Stimulated activated naive CD8-positive, alpha-beta T cell treated with anti-CD3 and anti-CD28 coated beads, Interleukin-15, Interleukin-2, amounts not matched to agents 100 U/mL and 50 U/mL, for 24 hours (primary cell): ENCODE data around the gene NSUN3.
A peak's percentile ranks its signal among the peaks of the same experiment; 100 is the strongest.
"Not testable (repeated sequence)": the region's sequence is repeated elsewhere in the genome, so short reads cannot be mapped to it uniquely, and the experiment has no call there.

Source experiments
- ATAC-seq: fragments of 150-1000 bp; cut with Tn5 transposase; one replicate; pipeline ENCODE4 v1.10.0; 2021
- DNase-seq: peaks from one replicate; pipeline ENCODE4 v3.0.0; 2021

NSUN3 gene

DNA sequence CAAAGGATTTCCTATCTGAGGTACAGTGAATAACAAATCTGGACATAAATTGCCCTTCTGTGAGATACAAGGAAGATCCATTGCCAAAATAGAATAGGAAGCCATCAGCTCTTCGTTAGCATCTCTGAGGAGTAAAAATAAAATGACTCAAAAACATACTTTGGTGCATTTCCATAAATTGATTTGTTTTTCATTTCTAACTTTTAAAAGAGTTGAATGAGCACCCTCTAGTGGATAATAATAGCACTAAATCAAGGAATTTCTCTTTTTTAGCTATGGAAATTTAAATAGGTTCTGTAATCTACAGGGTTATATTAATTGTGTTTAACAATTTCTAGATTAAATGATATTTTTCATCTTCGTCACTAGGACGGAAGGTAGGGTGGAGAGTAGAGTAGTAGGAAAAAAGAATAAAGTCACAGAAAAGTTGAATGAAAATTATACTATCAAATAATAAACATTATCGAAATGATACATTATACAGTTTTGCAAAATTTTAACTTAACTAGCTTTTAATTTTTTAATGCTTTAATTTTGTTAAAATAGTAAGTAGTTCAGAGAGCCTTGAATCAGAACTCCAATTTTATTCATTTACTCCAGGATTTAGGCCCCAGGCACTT lies 6.4 kb downstream of the NSUN3 start:
- DNase-seq: no peak
- no peak for ATAC-seq

DNA sequence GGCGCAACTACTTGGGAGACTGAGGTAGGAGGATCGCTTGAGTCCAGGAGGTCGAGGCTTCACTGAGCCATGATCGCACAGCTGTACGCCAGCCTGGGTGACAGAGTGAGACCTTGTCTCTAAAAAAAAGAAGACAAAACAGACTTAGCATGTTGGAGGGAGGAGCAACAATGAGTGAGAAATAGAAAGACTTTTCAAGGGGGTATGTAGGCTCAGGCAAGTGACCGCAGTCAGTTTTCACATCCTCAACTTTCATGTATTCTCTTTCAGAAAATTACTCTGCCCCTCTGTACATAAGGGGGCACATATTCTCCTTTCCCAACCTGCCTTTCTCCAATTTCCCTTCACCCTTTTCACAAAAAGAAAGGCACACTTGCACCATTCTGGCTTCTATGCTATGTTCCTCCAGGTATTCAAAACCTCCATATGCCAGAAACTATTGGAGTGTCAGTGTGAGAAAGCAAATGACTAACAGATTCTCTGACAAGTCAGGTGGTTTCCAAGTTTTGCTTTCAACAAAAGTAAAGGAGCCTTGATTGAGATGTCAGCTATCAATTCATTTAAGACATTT lies 7.6 kb downstream of the NSUN3 start:
- ATAC-seq (peak; percentile 61), DNase-seq (no peak)

DNA sequence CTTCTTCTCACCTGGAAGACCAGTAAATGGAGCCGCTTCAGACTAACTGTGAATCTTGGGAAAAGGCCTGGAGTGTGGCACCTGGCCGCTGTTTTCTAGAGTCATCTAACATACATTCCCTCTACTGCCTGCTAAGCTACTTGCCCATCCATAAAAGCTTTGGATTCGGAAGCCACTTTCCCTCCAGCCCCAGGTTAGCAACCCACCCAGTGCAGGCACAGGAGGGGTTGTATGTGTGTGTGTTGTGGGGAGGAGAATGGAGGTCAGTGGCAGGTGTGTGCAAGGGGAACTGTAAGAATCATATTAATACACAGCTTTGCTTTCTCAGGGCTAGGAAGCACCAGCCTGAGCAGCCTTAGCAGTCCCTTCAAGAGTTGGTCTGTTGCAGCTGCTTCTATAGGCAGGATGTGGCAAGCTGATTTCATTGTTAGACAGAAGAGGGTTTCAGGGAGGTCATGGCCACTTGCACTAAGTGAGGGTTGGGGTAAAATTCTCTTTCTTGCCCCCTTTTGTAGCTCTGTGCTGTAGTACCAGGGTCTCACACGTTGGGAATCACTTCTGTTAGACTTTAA lies 8.9 kb downstream of the NSUN3 start:
- peak; percentile 59 for ATAC-seq
- no peak for DNase-seq

DNA sequence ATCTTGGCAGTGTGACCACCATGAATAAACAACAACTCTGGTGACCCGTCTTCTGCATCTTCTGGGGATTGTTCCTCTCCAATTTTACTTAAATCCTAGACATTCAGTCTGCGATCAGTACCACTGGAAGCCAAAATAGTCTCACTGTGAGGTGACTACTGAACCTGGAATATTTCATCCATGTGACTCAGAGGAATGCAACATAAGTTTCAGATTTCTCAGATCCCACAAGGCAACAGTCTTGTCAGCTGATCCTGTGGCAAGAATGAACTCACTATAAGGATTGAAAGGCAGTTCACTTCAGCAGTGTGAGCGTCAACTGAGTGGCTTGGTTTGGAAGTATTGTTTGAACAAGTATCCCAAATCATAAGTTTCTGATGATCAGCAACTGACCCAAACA lies 13.2 kb downstream of the NSUN3 start:
- ATAC-seq (no peak), DNase-seq (no peak)

DNA sequence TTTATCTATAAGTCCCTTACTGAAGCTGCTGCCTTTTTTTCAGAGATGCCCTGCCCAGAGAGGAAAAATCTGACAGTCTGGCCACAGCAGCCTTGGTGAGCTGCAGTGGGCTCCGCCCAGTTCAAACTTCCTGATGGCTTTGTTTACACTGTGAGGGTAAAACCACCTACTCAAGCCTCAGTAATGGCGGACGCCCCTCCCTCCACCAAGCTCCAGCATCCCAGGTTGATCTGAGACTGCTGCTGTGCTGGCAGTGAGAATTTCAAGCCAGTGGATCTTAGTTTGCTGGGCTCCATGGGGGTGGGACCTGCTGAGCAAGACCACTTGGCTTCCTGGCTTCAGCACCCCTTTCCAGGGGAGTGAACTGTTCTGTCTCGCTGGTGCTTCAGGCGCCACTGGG lies 17.7 kb downstream of the NSUN3 start:
- not testable (repeated sequence) for DNase-seq, ATAC-seq

DNA sequence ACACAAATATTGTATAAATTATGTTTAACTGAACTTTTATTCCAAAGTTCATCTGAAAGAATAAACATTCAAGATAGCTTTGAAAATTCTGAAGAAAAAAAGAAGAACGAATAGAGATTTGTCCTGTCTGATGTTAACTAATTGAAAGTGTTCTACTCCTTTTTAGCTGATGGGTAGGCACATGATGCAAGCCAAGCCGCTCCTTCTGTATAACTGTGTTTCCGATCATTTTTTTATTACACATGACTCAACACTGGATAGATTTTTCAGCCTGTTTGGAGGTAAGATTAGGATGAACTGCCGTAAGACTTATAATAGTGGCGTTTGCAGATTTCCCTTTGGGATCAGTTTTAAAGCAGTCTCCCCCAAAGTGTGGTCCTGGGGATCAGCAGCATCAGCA lies 19.0 kb downstream of the NSUN3 start:
- ATAC-seq (no peak), DNase-seq (no peak)

DNA sequence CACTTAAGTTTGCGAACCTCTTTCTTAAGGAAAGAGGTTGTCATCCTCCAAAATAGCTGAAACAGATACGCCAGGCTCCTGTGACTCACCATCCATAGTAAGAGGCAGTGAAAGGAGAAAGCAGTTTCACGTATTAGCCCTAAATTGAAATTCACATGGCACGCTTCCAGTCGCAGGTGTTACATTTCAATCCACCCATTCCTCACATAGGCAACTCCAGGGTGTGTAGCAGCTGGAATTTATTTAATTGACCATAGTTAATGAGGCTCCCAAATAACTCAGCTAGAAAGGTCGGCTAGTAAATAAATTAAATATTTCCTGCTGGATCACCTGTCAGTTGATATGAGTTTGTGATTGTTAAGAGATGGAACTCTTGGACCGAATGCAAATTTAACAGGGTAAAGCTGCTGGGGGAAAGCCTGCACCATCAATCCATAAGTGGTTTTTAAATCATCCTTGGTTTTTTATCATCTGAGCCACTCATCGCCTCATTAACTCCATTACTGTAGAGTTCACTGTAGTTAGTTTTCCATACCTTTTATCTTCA lies 19.6 kb downstream of the NSUN3 start:
- ATAC-seq (no peak), DNase-seq (no peak)

DNA sequence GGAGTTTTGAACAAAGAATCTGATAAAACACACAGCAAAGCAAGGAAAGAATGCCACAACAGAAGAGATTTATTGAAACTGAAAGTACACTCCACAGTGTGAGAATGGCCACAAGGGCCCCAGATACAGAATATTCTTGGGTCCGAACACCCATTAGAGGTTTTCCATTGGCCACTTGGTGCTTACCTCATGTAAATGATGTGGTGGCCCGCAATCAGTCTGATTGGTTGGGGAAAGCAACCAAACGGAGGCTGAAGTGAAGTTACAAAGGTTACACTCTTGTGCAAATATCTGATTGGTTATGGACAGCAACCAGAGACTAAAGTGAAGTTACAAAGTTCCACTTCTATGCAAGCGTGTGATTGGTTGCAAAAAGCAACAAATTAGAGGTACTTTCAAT lies 20.4 kb downstream of the NSUN3 start:
- ATAC-seq: no peak
- no peak for DNase-seq

DNA sequence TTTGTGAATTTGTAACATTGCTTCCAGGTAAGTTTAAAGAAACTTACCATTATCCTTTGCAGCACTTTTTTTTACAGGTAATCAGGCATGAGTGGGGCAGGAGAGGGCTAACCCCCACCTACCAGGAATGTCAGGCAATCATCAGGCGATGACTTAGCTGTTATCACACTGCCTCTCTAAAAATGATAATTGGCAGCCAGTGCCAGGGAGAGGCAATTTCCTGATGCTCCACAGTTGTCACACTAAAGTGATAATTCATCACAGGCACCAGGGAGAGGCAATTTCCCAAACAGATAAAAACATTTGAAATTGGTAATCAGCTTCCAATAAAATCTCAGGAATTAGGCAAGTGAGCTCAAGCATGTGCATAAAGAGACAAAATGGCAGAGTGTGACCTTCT lies 26.3 kb downstream of the NSUN3 start:
- ATAC-seq (no peak), DNase-seq (no peak)

DNA sequence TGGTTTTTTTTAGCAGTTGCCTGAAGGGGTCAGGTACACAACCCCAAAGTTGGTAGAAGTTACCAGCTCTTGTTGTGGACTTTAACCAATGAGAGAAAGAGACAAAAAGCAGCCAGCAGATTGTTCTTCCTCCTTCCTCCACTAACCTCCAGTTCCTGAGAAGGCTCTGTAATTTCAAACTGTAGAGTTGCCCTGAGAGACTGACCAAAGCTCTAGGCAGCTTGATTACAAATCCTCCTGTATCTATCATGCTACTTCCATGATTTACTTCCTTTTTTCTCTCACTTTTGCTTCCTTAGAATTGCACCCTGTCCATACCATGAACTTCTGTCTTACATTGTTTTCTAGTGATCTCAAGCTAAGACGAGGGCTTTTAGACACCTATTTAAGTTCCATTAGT lies 29.2 kb downstream of the NSUN3 start:
- DNase-seq (no peak), ATAC-seq (no peak)

DNA sequence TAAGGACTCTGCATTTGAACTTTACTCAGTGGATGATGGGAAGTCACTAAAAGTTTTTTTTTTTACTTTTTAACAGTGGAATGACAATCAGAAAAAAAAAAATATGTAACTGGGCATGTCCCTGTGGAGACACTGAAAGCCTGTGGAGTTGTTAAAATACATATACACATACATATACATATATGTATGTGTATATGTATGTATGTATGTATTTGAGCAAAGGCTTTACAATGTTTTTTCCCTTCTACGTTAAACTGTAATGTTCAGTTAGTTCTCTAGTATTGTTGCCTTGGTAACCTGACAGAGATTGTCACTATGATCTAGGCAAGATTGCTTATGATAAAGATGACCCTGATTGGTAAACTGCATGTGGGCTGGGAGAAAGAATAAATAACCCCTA lies 30.3 kb downstream of the NSUN3 start:
- no peak for DNase-seq
- no peak for ATAC-seq

DNA sequence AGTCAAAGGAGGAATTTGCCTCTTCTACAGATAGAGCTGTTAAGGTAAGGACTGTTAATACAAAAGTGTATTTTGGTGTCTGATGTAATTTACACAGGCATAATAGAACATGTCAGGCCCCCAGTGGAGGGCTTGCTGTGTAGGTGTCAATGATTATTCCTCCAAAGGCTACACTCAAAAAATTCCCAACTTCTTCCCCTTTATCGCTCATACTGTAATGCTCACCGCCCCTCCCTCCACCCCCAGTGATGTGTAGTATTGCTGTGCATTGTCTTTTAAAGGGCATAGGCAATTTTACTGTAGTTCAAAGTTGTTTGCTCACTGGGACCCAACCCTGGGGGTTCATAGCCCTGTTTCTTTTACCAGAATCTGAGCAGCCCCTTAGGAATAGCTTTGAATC lies 32.2 kb downstream of the NSUN3 start:
- ATAC-seq (no peak), DNase-seq (no peak)

DNA sequence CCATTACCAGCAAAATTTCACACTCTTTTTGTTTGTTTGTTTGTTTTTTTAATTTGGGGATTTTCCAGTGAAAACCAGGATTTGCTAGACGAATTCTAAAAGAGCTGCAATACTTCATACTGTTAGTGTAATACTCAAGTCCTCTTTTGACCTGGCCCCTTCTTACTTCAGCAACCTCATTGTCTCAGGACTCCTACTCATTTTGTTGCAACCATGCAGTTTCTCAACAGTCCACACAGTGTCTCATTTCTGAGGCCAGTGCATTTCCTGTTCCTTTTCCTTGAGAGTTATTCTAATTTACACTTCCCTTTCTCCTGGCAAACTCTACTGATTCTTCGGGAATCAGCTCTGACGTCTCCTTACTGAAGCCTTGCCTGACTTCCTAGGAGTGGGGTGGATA lies 35.6 kb downstream of the NSUN3 start:
- ATAC-seq (no peak), DNase-seq (no peak)

DNA sequence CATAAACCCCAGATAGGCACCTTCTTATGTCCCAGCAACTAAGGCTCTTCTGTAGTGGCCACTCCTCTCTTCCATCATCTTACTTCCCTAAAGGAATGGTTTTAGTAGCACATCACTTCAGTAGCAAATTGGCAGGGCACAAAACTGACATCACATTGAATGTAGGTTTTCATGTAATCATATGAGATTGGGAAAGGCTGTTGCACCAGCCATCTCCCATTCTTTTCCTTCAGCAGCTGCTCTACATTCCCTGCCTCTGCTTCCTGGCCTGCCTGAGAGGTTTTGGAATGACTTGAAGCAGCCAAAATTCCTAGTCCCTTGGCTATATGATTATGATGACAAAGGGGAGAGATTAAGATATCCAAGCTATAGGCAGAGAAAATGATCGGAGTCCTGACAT lies 36.5 kb downstream of the NSUN3 start:
- no peak for ATAC-seq
- no peak for DNase-seq

DNA sequence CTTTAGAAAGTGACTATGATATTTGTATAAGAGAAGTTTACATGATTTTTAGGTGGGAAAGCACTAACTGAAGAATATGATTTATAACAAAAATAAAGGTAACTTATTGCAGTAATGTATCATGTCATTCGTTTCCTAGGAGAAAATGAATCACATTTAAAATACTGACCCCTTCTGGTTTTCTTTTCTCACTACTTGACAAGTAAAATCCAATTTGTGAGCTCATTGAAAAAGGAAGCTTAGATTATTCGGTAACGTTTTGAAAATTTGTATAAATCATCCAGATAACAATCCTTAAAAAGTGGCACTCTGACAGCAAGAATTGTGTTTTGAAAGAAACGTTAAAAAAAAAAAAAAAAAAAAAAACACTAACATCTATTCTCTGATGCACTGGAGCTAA lies 39.0 kb downstream of the NSUN3 start:
- DNase-seq: no peak
- no peak for ATAC-seq

DNA sequence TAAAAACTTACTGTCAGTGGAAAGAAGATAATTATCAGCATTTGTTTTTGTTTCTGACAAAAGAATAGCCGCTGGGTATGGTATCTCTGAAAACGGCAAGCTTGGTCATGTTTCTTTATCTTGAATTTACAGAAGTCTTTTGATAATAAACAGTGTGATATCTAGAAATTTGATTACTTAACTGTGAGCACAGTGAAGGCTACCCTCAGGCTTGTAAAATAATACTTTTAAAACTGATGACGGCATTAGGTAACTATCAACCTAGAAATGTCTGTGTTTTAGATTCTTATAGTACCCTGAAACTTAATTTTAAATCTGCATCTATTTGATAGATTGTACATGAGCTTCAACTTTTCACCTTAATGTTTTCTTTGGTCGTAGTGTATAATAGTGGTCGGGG lies 43.4 kb downstream of the NSUN3 start:
- DNase-seq (no peak), ATAC-seq (no peak)

DNA sequence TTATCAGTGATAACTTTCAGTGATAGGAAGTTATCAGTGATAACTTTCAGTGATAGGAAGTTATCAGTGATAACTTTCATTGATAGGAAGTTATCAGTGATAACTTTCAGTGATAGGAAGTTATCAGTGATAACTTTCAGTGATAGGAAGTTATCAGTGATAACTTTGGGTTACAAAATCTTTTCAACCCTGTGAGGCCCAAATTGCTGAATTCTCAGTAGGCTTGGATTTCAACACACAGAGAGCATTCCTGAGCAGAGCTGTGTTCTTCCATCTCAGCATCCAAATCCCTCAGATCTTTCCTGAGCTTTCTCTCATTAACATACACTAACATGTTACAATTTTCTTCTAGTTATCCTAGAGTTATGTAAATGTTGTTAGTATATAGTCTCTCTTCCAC lies 47.4 kb downstream of the NSUN3 start:
- not testable (repeated sequence) for ATAC-seq, DNase-seq

DNA sequence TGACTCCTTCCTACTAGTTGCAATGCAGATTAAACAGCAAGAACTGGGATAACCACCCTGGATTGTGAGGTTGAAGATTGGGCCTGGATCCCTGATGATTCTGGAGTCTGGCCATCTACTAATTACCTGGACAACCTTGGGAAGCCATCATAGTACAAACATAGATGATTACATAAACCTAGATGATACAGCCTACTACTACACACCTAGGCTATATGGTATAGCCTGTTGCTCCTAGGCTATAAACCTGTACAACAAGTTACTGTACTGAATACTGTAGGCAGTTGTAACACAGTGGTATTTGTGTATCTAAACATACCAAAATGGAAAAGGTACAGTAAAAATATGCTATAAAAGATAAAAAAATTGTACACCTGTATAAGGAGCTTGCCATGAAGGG lies 48.0 kb downstream of the NSUN3 start:
- ATAC-seq: no peak
- DNase-seq: no peak

DNA sequence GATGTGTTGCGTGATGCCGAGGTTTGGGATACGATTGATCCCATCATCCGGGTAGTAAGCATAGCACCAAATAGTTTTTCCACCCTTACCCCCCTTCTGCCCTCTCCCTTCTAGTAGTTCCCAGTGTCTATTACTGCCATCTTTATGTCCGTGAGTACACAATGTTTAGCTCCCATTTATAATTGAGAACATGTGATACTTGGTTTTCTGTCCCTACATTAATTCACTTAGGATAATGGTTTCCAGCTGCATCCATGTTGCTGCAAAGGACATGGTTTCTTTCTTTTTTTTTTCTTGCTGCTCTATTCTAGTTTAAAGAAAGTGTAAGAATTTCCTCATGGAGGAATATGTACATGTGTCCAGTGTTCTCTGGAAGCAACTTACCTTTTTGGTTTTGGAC lies 51.8 kb downstream of the NSUN3 start:
- DNase-seq (no peak), ATAC-seq (no peak)

DNA sequence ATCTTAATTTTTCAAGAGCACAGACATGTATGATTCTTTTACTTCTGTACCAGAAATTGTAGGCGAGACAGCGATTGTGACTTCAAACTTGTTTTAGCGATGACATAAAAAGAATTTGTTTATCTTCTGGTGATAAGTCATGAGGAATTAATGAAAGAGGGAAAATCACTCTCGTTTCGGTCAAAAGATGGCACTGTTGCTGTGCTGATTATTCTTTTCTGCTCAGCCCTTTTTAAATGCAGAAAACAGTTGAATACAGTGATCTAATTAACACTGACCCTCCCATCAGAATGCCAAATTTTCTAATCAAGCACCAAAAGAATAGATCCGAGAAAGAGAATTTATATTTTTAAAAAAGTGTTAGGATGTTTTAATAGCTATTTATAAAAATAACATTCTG lies 52.6 kb downstream of the NSUN3 start:
- DNase-seq (no peak), ATAC-seq (no peak)

DNA sequence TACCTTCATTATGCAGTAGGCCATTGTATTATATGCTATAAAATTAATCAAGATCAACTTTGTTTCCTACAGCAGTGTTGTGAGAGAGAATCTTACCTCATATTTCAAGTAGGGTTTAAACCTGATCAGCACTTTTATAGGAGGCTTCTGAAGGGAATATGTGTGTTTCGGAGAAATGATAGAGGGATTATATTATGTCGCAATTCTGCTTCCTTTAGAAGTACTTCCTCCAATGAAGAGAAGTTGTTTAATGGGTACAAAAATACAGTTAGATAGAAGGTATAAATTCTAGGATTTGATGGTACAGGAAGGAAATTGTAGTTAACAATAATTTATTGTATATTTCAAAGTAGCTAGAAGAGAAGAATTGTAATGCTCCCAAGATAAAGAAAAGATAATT lies 54.9 kb downstream of the NSUN3 start:
- ATAC-seq (no peak), DNase-seq (no peak)

DNA sequence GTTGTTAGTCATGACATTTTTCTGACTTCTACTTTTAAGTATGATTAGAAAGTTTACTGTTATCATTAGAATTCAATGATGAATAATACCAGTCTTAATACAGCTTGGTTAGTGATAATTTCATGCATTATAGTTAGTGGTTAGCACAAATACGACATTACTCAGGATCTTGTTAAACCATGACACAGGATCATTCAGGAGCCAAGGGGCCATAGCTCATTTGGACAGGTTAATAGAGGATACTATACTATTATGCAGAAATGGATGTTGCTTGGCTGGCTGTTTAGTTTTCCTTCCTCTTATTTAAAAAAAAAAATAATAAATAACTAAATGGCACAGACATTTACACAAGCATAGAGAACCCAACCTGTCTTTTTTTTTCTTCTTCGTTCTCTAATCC lies 55.5 kb downstream of the NSUN3 start:
- ATAC-seq (no peak), DNase-seq (no peak)

DNA sequence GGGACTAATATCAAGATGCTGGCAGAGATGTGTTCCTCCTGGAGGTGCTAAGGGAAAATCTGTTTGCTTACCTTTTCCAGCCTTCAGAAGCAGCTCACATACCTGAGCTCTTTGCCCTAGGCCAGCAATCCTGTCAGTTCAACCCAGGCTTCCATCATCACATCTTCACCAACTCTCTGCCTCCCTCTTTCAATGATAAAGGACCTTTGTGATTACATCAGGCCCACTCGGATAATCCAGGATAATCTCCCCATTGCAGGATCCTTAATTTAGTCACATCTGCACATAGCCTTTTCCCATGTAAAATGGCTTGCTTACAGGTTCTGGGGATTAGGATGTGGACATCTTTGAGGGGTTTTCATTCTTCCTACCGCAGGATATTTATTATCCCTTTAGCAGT lies 58.3 kb downstream of the NSUN3 start:
- DNase-seq (no peak), ATAC-seq (no peak)

DNA sequence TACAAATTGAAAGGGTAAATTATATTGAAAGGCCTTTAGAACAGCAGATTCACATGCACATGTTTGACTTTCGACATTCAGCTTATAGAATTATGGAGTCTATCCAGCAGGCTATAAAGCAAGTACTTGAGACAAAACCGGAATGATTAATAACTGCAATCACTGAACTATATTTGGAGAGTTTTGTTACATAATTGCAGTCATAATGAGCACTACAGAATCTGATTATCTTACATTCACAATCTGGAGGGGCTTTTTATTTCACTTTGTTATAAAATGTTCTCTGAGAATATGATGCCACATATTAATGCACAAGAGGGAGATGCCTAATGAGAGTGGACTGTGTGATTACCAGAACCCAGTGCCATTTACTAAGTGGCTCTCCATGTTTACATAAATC lies 64.3 kb downstream of the NSUN3 start:
- no peak for ATAC-seq
- DNase-seq: no peak
